Measurements from ENCODE around the gene RRAD. TPM values are rescaled to one million over a fixed set of nuclear protein-coding genes. Genes with fewer than 3 reads are reported as not detected.
A peak's percentile ranks its signal among the peaks of the same experiment; 100 is the strongest.

The RRAD gene
- total and polyA plus RNA-seq, 7 donors = 164 to 2,869 (median 304) TPM

DNA sequence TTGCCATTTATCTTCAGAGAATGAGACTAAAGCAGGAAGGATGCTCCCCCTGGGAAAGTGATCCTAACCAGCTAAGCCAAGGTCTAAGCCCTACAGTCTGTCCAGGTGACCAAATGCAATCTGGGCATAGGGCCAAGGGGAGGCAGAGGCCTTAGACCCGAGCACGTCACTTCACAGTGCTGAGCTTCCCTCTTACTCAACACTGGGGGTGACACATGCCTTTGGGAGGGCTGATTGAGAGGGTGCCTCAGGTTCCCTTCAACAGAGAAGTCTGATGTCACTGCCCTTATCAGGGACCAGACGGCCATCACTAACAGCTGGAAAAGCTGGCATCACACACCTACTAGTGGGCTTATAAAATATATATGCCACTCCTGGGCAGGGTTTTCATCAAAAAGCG is 4.9 kb upstream of the RRAD start:
- no peaks in the 10 kb centered on the region for H3K9me3 ChIP-seq
- peak overlapping the region; percentile 96 for H3K27ac ChIP-seq
- TF ChIP-seq, protein P1, sequence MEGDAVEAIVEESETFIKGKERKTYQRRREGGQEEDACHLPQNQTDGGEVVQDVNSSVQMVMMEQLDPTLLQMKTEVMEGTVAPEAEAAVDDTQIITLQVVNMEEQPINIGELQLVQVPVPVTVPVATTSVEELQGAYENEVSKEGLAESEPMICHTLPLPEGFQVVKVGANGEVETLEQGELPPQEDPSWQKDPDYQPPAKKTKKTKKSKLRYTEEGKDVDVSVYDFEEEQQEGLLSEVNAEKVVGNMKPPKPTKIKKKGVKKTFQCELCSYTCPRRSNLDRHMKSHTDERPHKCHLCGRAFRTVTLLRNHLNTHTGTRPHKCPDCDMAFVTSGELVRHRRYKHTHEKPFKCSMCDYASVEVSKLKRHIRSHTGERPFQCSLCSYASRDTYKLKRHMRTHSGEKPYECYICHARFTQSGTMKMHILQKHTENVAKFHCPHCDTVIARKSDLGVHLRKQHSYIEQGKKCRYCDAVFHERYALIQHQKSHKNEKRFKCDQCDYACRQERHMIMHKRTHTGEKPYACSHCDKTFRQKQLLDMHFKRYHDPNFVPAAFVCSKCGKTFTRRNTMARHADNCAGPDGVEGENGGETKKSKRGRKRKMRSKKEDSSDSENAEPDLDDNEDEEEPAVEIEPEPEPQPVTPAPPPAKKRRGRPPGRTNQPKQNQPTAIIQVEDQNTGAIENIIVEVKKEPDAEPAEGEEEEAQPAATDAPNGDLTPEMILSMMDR (IDR thresholded peaks at IDR 0.05) = no peak
- intact Hi-C loops (cut with DNase I) = loop anchor here in 1 of 2 donors (5.0 kb wide), 1 partner anchor 33 kb away; no protein-coding TSS in a partner anchor
- peaks cover 0 to 12% of the 10 kb centered on the region in 2 donors for H3K36me3 ChIP-seq (ENCODE audit: insufficient read depth in 1 of 2, low read depth in 1 of 2)
- 33 to 39% (median 35%) methylated on average over 4 of the region's 4 CpGs for WGBS, 3 donors
- H3K4me3 ChIP-seq = no peak overlapping the region
- peaks cover 52% of the 10 kb centered on the region for H3K4me1 ChIP-seq
- DNase-seq (peak; percentile 77 to 85), ATAC-seq (peak; percentile 2 to 35 (median 19))
- no peaks in the 10 kb centered on the region for H3K27me3 ChIP-seq (ENCODE audit: insufficient read depth in 3 of 3, low read length in 2 of 3)

DNA sequence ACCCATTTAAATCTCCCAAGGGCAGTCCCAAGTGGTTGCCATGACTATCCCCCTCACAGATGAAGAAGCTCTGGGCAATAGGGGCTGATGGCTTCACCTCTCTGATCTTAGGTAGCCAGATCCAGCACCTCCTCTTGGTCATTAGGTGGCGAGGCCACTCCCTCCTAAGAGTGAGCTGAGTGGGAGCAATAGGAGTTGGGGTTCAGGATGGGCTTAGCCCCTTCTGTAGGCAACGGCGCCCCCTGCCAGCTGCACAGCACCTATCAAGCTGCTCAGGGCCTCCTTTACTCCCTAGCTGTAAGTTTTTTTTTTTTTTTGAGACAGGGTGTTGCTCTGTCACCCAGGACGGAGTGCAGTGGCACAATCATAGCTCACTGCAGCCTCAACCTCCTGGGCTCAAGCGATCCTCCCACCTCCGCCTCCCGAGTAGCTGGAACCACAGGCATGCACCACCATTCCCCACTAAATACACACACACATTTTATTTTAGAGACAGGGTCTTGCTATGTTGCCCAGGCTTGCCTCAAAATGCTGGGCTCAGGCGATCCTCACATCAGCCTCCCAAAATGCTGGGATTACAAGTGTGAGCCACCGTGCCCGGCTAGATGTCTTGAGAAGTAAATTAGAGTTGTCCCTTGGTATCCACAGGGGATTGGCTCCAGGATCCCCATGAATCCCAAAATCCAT is 3.5 kb upstream of the RRAD start:
- peak in 3 of 4 donors; percentile 1 to 12 (median 10) for ATAC-seq
- WGBS, 3 donors = 72 to 78% (median 76%) methylated on average over 10 of the region's 10 CpGs
- peaks cover 52% of the 10 kb centered on the region for H3K4me1 ChIP-seq
- peak overlapping the region; percentile 96 for H3K27ac ChIP-seq
- H3K27me3 ChIP-seq (ENCODE audit: insufficient read depth in 3 of 3, low read length in 2 of 3) = no peaks in the 10 kb centered on the region
- DNase-seq = peak; percentile 52 to 81
- TF ChIP-seq, protein P1 (IDR thresholded peaks at IDR 0.05) = peak; percentile 27
- no peaks in the 10 kb centered on the region for H3K9me3 ChIP-seq
- peak overlapping the region; percentile 24 for H3K4me3 ChIP-seq
- intact Hi-C loops (cut with DNase I) = no loop called here
- H3K36me3 ChIP-seq (ENCODE audit: insufficient read depth in 1 of 2, low read depth in 1 of 2) = peaks cover 0 to 25% of the 10 kb centered on the region in 2 donors

DNA sequence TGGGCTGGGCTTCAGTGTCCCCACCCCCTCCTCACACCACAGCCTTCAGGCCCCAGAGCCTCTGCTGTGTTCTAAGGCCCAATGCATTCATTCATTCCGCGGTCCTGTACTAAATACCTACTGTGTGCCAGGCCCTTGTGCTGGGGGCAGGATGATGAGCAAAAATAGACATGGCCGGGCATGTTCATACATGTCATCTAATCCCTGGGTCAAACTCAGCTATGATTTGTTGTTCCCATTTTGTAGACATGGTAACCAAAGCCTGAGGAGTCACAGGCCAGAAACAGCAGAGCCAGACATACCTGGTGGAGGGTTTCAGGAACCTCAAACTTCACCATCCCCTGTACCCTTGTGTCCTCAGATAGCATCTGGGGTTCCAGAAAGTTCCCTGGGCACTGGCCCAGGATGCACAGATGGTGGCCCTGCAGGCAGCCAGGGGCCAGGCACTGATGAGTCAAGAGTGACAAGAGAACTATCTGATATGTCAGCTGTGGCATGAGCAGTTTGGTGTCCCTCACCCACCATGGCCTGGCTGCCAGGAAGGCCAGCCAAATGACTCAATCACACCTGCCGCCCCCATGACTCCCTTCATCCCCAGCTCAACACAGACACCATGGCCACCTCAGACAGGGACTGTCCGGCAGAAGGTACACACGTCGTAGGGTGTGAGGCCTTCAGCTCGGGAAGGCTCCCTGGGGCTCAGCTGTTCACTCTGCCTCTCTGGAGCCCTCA is 2.7 kb upstream of the RRAD start:
- peaks cover 0 to 32% of the 10 kb centered on the region in 2 donors for H3K36me3 ChIP-seq (ENCODE audit: insufficient read depth in 1 of 2, low read depth in 1 of 2)
- H3K4me3 ChIP-seq = peak overlapping the region; percentile 24
- TF ChIP-seq, protein P1 (IDR thresholded peaks at IDR 0.05) = no peak
- intact Hi-C loops (cut with DNase I) = loop anchor here in 1 of 2 donors (2.0 kb wide), 1 partner anchor 27 kb away; no protein-coding TSS in a partner anchor
- 25 to 41% (median 28%) methylated on average over 8 of the region's 8 CpGs for WGBS, 3 donors
- peaks cover 49% of the 10 kb centered on the region for H3K4me1 ChIP-seq
- no peaks in the 10 kb centered on the region for H3K27me3 ChIP-seq (ENCODE audit: insufficient read depth in 3 of 3, low read length in 2 of 3)
- ATAC-seq (peak; percentile 54 to 69 (median 62)), DNase-seq (peak; percentile 82 to 92)
- peak overlapping the region; percentile 96 for H3K27ac ChIP-seq
- no peaks in the 10 kb centered on the region for H3K9me3 ChIP-seq

DNA sequence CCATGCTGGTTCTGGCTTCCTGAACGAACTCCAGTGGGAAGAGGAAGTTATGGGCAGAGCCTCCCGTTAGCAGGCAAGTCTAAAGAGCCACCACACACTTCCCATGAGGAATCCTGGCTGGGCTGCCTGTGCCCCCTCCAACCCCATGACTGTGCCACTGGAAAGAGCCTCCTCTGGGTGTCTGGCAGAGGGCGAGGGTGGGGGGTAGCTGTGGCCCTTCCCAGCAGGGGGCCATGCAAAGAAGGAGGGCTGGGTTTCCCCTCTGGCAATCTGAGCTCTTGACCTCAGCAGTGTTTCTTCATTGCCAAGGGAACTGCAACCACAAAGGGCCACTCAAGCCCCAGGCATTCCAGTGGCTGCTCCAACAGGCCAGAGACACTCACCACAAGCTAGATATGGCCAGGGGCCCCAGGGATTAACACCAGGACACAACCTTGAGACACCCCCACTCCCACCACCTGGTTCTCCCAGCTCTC is 1.7 kb upstream of the RRAD start:
- Histone ChIP-seq H3K4me1 (peaks cover 42% of the 10 kb centered on the region), H3K27ac (peak overlapping the region; percentile 96), H3K4me3 (peak overlapping the region; percentile 67), H3K9me3 (no peaks in the 10 kb centered on the region), H3K36me3 (ENCODE audit: insufficient read depth in 1 of 2, low read depth in 1 of 2) (peaks cover 0 to 34% of the 10 kb centered on the region in 2 donors), H3K27me3 (ENCODE audit: insufficient read depth in 3 of 3, low read length in 2 of 3) (no peaks in the 10 kb centered on the region)
- WGBS, 3 donors = 18 to 25% (median 21%) methylated on average over 3 of the region's 3 CpGs
- intact Hi-C loops (cut with DNase I) = loop anchor here in 1 of 2 donors (2.0 kb wide), 1 partner anchor 26 kb away; no protein-coding TSS in a partner anchor
- peak; percentile 3 to 46 (median 36) for ATAC-seq
- DNase-seq = peak in 1 of 2 donors; percentile 73
- TF ChIP-seq, protein P1 (IDR thresholded peaks at IDR 0.05) = no peak
